Aorta (tissue), 5 donors: ENCODE results near the gene AUTS2. TPM values are rescaled to one million over a fixed set of nuclear protein-coding genes. Genes with fewer than 3 reads are reported as not detected.

Experiments used
- ATAC-seq: fragments of 200-7000 bp; cut with Tn5 transposase; one replicate; pipeline ENCODE4 v1.9.1; 2022; ENCODE audit warnings: moderate library complexity; ENCODE audit not compliant: low FRiP score
- DNase-seq, 2 donors: peaks; one replicate each; pipeline ENCODE4 v3.0.0-alpha.2; 2020
- H3K27ac ChIP-seq, 2 donors: one replicate each; pipeline ENCODE4 v1.5.1; 2013; ENCODE audit warnings: low read length in 2 of 2, mild to moderate bottlenecking in 2 of 2, moderate library complexity in 2 of 2, control low read depth in 1 of 2, inconsistent platforms in 1 of 2, low read depth in 1 of 2
- H3K27me3 ChIP-seq, 2 donors: one replicate each; pipeline ENCODE4 v1.6.1; 2013; ENCODE audit warnings: control low read depth in 1 of 2, low read length in 1 of 2, mild to moderate bottlenecking in 1 of 2, moderate library complexity in 1 of 2; ENCODE audit not compliant: insufficient read depth in 2 of 2, control insufficient read depth in 1 of 2
- H3K36me3 ChIP-seq, 2 donors: one replicate each; pipeline ENCODE4 v1.6.1; 2013; ENCODE audit warnings: control low read depth in 1 of 2, low read length in 1 of 2, mild to moderate bottlenecking in 1 of 2; ENCODE audit not compliant: insufficient read depth in 2 of 2, control insufficient read depth in 1 of 2
- H3K4me1 ChIP-seq, 2 donors: one replicate each; pipeline ENCODE4 v1.6.1; 2013; ENCODE audit warnings: low read length in 2 of 2, control low read depth in 1 of 2, mild to moderate bottlenecking in 1 of 2, moderate library complexity in 1 of 2; ENCODE audit not compliant: insufficient read depth in 2 of 2, control insufficient read depth in 1 of 2
- H3K4me3 ChIP-seq, 2 donors: one replicate each; pipeline ENCODE4 v1.5.1; 2013; ENCODE audit warnings: low read length in 2 of 2, control low read depth in 1 of 2, mild to moderate bottlenecking in 1 of 2
- H3K9me3 ChIP-seq: one replicate; pipeline ENCODE4 v1.6.1; 2013; ENCODE audit warnings: mild to moderate bottlenecking, low read length; ENCODE audit not compliant: control insufficient read depth
- WGBS, 2 donors: extraction: QIAGEN DNeasy Blood & Tissue Kit; methylation state at CpG; one replicate each; pipeline ENCODE4 v1.1.7; 2013; 5-methylcytosine and 5-hydroxymethylcytosine counted together
- intact Hi-C, 2 donors: fragments of 100-400 bp; cut with DNase I; formaldehyde crosslinking; loops; one replicate each; pipeline versions ENCODE4 v1.14.2 to v1.15.0; 2022
- polyA plus RNA-seq, 2 donors: library from polyadenylated mRNA; stranded (reverse); fragments of 200-250 nt; gene quantifications; one replicate each; pipeline ENCODE4 v1.2.3, GENCODE V29; 2013
- total RNA-seq, 2 donors: library from RNA; stranded (reverse); fragmentation: NEBNext Ultra II Directional; extraction: Animal tissue kit (Norgen Biotek cat#: 25700); gene quantifications; one replicate each; pipeline ENCODE4 v1.2.1, GENCODE V29; 2021
- donor health status: healthy with polysubstance abuse.
- donor health status: Bipolar disorder and iron deficiency.
- donor health status: DM: no; HTN: no; CAD: no.
- donor health status: DM: no; HTN: no; CAD: no.
- donor health status: DM: yes; HTN: yes; CAD: no.

AUTS2 gene
- total and polyA plus RNA-seq, 4 donors: 3.9 to 102 (median 57.0) TPM

DNA sequence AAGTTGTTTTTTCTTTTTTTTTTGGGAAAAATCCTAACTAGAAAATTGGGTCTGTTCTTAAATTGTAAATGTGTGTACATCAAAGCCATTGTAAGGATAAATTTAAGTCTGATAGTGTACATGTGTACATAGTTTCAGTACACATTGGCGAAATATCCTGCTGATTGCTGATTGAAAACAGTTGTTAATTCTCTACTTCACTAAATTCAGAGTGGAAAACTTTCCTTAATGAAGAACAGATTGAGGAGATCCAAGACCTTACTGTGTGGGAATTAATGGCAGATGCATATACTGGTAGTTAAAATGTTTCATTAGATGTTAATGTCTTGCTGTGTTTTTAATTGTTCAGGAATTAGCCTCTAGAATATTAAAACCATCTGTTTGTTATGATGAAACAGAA is 506.0 kb downstream of the AUTS2 start:
- H3K27me3 ChIP-seq: no peaks in the 10 kb centered on the region
- intact Hi-C loops: no loop called here
- H3K9me3 ChIP-seq: no peaks in the 10 kb centered on the region
- H3K36me3 ChIP-seq: no peaks in the 10 kb centered on the region
- DNase-seq (no peak), ATAC-seq (no peak)
- H3K27ac ChIP-seq: no peak overlapping the region
- H3K4me3 ChIP-seq: no peak overlapping the region
- 100% methylated on average over 1 of the region's 1 CpG for WGBS, 2 donors
- H3K4me1 ChIP-seq: no peaks in the 10 kb centered on the region

DNA sequence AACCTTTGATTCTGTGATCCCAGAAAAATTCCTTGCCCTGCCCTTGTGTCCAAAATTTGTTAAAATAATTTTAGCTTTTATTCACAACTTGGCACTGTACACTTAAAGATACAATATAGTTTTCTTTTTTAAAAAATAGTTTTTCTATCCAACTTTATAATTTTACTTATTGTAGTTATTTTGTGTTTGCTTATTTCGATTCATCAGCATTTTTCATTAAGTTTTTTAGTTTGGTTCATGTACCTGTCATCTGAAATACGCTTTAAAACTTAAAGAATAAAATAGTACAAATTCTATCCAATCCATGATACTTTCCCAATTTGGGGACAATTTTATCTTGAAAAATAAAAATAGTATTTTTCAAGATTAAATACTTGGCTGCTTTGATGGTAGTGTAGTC is 514.8 kb downstream of the AUTS2 start:
- WGBS, 2 donors: 80 to 90% methylated on average over 2 of the region's 2 CpGs
- H3K27ac ChIP-seq: no peak overlapping the region
- no peak overlapping the region for H3K4me3 ChIP-seq
- H3K4me1 ChIP-seq: no peaks in the 10 kb centered on the region
- H3K27me3 ChIP-seq: no peaks in the 10 kb centered on the region
- H3K9me3 ChIP-seq: no peaks in the 10 kb centered on the region
- no peak for ATAC-seq
- intact Hi-C loops: no loop called here
- no peak for DNase-seq
- H3K36me3 ChIP-seq: no peaks in the 10 kb centered on the region

DNA sequence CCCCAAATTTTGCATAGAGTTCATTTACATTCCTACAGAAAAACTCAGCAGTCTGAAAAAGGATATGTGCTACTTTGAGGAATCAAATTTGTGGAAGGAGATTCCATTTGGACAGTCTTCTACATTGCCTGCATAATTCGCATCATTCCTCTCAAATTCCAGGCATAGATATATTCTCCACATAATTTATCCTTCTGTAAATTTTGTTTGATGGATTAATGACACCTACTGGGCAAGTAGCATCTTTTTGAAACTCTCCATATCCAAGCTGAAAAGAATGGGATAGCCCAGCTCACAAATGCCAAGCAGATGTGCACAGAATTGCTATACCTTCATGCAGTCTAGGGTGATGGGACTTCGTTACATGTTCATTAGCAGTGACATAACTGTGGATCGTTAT is 515.3 kb downstream of the AUTS2 start:
- DNase-seq: no peak
- no peaks in the 10 kb centered on the region for H3K27me3 ChIP-seq
- H3K4me1 ChIP-seq: no peaks in the 10 kb centered on the region
- ATAC-seq: no peak
- intact Hi-C loops: no loop called here
- 90 to 96% methylated on average over 3 of the region's 3 CpGs for WGBS, 2 donors
- no peak overlapping the region for H3K27ac ChIP-seq
- H3K9me3 ChIP-seq: no peaks in the 10 kb centered on the region
- no peaks in the 10 kb centered on the region for H3K36me3 ChIP-seq
- no peak overlapping the region for H3K4me3 ChIP-seq

DNA sequence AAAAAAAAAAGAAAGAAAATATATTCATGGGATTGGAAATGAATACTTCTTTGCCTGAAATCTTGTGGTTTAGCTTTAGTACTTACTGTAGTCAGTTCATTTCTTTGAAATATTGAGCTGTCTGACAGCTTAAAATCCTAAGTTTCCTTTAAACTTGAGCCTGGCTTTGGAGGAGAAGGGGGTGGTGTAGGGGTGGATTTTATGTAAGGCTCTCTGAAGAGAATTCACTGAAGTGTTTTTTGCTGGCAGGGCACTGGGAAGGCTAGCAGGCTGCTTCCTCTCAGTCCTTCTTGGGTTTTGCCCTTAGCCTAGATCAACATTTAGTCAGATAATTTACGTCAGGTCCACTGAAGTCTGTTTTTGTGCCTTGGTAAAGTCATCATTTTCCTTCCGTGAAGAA is 516.5 kb downstream of the AUTS2 start:
- ATAC-seq: no peak
- intact Hi-C loops: no loop called here
- H3K27me3 ChIP-seq: no peaks in the 10 kb centered on the region

DNA sequence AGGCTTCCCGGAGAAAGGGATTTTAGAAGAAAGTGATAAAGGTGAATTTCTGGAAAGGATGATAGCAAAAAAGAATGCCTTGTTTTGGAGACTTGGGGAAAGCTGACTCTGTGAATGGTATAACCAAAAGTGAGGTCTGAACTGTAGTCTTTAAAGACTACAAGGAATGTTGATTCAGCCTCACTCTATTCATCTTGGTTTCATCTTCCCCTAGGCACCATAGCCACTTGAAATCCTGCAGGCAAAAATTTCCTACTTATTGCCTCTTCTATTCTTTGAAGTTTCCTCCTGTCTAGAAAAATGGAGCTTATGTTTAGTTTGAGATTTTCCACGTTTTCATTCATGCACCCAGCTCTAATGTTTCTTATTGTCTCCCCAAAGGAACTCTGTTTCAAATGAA is 518.0 kb downstream of the AUTS2 start:
- H3K9me3 ChIP-seq: no peaks in the 10 kb centered on the region
- no peak for DNase-seq
- H3K27me3 ChIP-seq: no peaks in the 10 kb centered on the region
- H3K27ac ChIP-seq: no peak overlapping the region
- intact Hi-C loops: no loop called here
- H3K36me3 ChIP-seq: no peaks in the 10 kb centered on the region
- no peak for ATAC-seq
- H3K4me1 ChIP-seq: no peaks in the 10 kb centered on the region
- WGBS, 2 donors: 63 to 69% methylated on average over 2 of the region's 2 CpGs
- no peak overlapping the region for H3K4me3 ChIP-seq

More for the DNA sequence above, 516.5 kb downstream of the AUTS2 start:
- Histone ChIP-seq H3K36me3 (no peaks in the 10 kb centered on the region), H3K9me3 (no peaks in the 10 kb centered on the region), H3K27ac (no peak overlapping the region), H3K4me3 (no peak overlapping the region), H3K4me1 (no peaks in the 10 kb centered on the region)
- 54 to 59% methylated on average over 2 of the region's 2 CpGs for WGBS, 2 donors
- DNase-seq: no peak

DNA sequence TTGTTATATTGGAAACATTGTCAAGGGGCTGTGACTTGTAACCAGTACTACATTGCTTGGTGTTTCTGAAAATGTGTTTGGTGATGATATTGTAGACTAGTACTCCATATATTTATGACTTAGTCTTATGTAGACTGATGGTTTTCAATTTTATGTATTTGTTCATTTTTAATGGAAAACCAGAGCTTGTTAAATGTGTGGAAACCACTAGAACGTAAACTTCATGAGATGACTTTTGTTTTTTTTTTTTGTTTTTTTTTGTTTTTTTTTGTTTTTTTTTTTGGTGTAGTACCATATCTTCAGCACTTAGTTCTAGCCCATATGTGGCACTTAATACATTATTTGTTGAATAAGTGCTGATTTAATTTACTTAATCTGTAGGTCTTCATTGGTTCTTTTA is 518.6 kb downstream of the AUTS2 start:
- Histone ChIP-seq H3K9me3 (no peaks in the 10 kb centered on the region), H3K4me3 (no peak overlapping the region), H3K27ac (no peak overlapping the region), H3K27me3 (no peaks in the 10 kb centered on the region), H3K36me3 (no peaks in the 10 kb centered on the region), H3K4me1 (no peaks in the 10 kb centered on the region)
- 33 to 96% methylated on average over 1 of the region's 1 CpG for WGBS, 2 donors
- ATAC-seq: no peak
- intact Hi-C loops: no loop called here
- no peak for DNase-seq

DNA sequence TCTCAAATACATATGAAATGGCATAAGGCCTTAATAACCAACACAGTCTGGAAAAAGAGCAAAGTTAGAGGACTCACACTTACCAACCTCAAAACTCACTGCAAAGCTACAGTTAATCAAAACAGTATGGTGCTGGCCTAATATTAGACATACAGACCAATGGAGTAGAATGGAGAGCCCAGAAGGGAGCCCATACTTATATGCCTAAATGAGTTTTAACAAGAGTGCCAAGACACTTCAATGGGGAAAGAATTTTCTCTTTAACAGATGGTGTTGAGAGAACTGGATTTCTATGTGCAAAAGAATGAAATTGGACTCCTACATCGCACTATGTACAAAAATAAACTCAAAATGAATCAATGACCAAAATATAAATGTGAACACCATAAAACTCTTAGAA is 522.6 kb downstream of the AUTS2 start:
- WGBS, 2 donors: 95% methylated on average over 1 of the region's 1 CpG
- Histone ChIP-seq H3K4me1 (no peaks in the 10 kb centered on the region), H3K27me3 (no peaks in the 10 kb centered on the region), H3K36me3 (no peaks in the 10 kb centered on the region), H3K4me3 (no peak overlapping the region), H3K9me3 (peaks cover 2% of the 10 kb centered on the region), H3K27ac (no peak overlapping the region)
- DNase-seq: no peak
- intact Hi-C loops: no loop called here
- no peak for ATAC-seq

DNA sequence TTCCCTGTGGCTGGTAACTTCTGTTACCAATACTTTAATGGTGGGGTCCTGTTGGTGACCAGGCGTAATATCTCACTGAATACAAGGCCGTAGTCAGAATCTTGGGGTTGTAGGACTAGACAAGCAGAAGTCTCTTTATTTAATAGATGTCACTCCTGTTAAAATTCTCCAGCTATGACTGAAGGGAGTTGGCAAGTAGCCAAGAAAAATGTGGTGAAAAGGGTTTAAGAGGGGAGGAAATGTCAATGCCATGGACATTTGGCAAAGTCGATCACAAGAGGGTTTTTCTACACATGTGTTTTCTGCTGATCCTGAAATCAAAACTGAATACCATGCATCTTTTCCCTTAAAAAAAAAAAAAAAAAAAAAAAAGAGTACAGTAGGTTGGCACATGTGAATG is 533.5 kb downstream of the AUTS2 start:
- H3K27me3 ChIP-seq: no peaks in the 10 kb centered on the region
- WGBS, 2 donors: 70 to 72% methylated on average over 3 of the region's 3 CpGs
- no peak overlapping the region for H3K4me3 ChIP-seq
- H3K4me1 ChIP-seq: peaks cover 2 to 4% of the 10 kb centered on the region in 2 donors
- no peaks in the 10 kb centered on the region for H3K9me3 ChIP-seq
- no peaks in the 10 kb centered on the region for H3K36me3 ChIP-seq
- DNase-seq: no peak
- no peak for ATAC-seq
- H3K27ac ChIP-seq: no peak overlapping the region
- intact Hi-C loops: no loop called here

DNA sequence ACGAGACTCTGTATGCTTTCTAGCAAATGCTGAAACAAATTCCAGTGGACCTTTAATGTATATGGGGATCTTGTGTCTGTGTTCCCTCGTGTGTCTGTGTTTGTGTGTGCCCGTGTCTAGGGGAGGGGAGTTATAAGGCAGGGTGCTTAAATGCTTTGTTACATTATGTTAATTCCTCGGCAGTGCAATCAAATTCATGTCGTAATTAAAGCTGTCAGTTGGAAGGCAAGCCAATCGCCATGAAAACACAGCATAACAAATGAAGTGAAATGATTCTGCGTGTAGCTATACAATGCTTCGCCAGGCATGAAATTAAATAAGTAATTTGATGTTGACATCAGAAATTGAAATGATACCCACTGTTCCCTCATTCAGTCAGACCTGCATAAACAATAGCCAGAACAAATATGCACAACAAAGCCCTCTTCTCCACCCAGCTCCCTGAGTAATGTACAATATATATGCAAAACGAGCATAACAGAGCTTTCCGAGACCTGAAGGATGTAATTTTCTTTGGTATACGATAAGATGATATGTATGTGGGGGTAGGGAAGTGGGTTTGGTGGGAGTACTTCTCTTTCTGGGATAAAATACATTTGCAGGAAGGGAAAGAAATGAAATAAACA is 534.1 kb downstream of the AUTS2 start:
- intact Hi-C loops: no loop called here
- no peak for ATAC-seq

More for the DNA sequence above, 534.1 kb downstream of the AUTS2 start:
- Histone ChIP-seq H3K4me1 (peaks cover 2 to 4% of the 10 kb centered on the region in 2 donors), H3K36me3 (no peaks in the 10 kb centered on the region), H3K27me3 (no peaks in the 10 kb centered on the region), H3K27ac (no peak overlapping the region), H3K4me3 (no peak overlapping the region), H3K9me3 (no peaks in the 10 kb centered on the region)
- 76 to 82% methylated on average over 11 of the region's 11 CpGs for WGBS, 2 donors
- no peak for DNase-seq
